Astrocyte (in vitro differentiated cells and primary cell): ENCODE measurements around the gene ITPRIPL1.

Experiments used
- EZH2 ChIP-seq: IDR thresholded peaks from 2 replicates; pipeline ENCODE4 v1.6.1; 2012; ENCODE audit warnings: mild to moderate bottlenecking, low read length, inconsistent platforms; ENCODE audit not compliant: insufficient read depth
- TF ChIP-seq, protein P1 (sequence below): IDR thresholded peaks from 2 replicates; pipeline ENCODE4 v1.5.1; 2011; ENCODE audit warnings: low read depth, mild to moderate bottlenecking, inconsistent platforms, low read length, moderate library complexity; ENCODE audit not compliant: insufficient read depth

GRCh38 chr2:96326564-96326963 is 1.4 kb downstream of the ITPRIPL1 start:
- TF ChIP-seq, protein P1, sequence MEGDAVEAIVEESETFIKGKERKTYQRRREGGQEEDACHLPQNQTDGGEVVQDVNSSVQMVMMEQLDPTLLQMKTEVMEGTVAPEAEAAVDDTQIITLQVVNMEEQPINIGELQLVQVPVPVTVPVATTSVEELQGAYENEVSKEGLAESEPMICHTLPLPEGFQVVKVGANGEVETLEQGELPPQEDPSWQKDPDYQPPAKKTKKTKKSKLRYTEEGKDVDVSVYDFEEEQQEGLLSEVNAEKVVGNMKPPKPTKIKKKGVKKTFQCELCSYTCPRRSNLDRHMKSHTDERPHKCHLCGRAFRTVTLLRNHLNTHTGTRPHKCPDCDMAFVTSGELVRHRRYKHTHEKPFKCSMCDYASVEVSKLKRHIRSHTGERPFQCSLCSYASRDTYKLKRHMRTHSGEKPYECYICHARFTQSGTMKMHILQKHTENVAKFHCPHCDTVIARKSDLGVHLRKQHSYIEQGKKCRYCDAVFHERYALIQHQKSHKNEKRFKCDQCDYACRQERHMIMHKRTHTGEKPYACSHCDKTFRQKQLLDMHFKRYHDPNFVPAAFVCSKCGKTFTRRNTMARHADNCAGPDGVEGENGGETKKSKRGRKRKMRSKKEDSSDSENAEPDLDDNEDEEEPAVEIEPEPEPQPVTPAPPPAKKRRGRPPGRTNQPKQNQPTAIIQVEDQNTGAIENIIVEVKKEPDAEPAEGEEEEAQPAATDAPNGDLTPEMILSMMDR, result no peak
- TF ChIP-seq EZH2, result no peak
